GM23338 (cell line): ENCODE data around the gene DAAM2. TPM values are rescaled to one million over a fixed set of nuclear protein-coding genes. Genes with fewer than 3 reads are reported as not detected.

ENCODE experiments used
- ATAC-seq: fragments of 200-7000 bp; cut with Tn5 transposase; 3 replicates; pipeline ENCODE4 v1.9.1; 2020
- DNase-seq: peaks from one replicate; pipeline ENCODE4 v3.0.0-alpha.2; 2015; ENCODE audit warnings: low spot score
- H2AFZ ChIP-seq: fragments of 200-600 bp; sonication (generic); 2 replicates; pipeline ENCODE4 v1.8.0; 2016; ENCODE audit warnings: antibody characterized with exemption, mild to moderate bottlenecking, moderate library complexity
- H3F3A ChIP-seq: fragments of 200-600 bp; sonication (generic); replicated peaks from 2 replicates; pipeline ENCODE4 v1.8.0; 2017; ENCODE audit warnings: antibody characterized with exemption, mixed run types, low read depth
- H3K27ac ChIP-seq: fragments of 200-600 bp; sonication (generic); 2 replicates; pipeline ENCODE4 v1.6.1; 2016; ENCODE audit warnings: low read depth
- H3K27me3 ChIP-seq: fragments of 200-600 bp; sonication (generic); 2 replicates; pipeline ENCODE4 v1.8.0; 2016; ENCODE audit warnings: mild to moderate bottlenecking, mixed run types, moderate library complexity; ENCODE audit not compliant: insufficient read depth
- H3K36me3 ChIP-seq: fragments of 200-600 bp; sonication (generic); 2 replicates; pipeline ENCODE4 v1.8.0; 2016; ENCODE audit warnings: mild to moderate bottlenecking; ENCODE audit not compliant: insufficient read depth
- H3K4me1 ChIP-seq: fragments of 200-600 bp; sonication (generic); 2 replicates; pipeline ENCODE4 v1.8.0; 2016; ENCODE audit warnings: mild to moderate bottlenecking, moderate library complexity; ENCODE audit not compliant: insufficient read depth
- H3K4me2 ChIP-seq: fragments of 200-600 bp; sonication (generic); 2 replicates; pipeline ENCODE4 v1.7.1; 2017; ENCODE audit warnings: mixed run types
- H3K4me3 ChIP-seq: fragments of 200-600 bp; sonication (generic); 2 replicates; pipeline ENCODE4 v1.6.1; 2016; ENCODE audit warnings: mixed run types
- H3K79me2 ChIP-seq: fragments of 200-600 bp; sonication (generic); replicated peaks from 2 replicates; pipeline ENCODE4 v1.8.0; 2017; ENCODE audit warnings: mild to moderate bottlenecking; ENCODE audit not compliant: insufficient read depth
- H3K9me2 ChIP-seq: fragments of 200-600 bp; sonication (generic); 2 replicates; pipeline ENCODE4 v1.8.0; 2017; ENCODE audit not compliant: insufficient read depth
- H4K20me1 ChIP-seq: fragments of 200-600 bp; sonication (generic); replicated peaks from 2 replicates; pipeline ENCODE4 v1.8.0; 2017; ENCODE audit warnings: mild to moderate bottlenecking; ENCODE audit not compliant: insufficient read depth
- H3K27ac Mint-ChIP-seq: 2 replicates; pipeline ENCODE4 v1.8.0; 2020; ENCODE audit warnings: inconsistent platforms, mild to moderate bottlenecking, moderate library complexity, mixed read lengths
- H3K27me3 Mint-ChIP-seq: 3 replicates; pipeline ENCODE4 v1.8.0; 2022; ENCODE audit warnings: low read depth, mild to moderate bottlenecking, moderate library complexity, mixed read lengths, inconsistent platforms; ENCODE audit not compliant: insufficient read depth, poor library complexity
- H3K36me3 Mint-ChIP-seq: 3 replicates; pipeline ENCODE4 v1.8.0; 2021; ENCODE audit warnings: low read depth, mild to moderate bottlenecking, inconsistent platforms, moderate library complexity, mixed read lengths
- H3K4me1 Mint-ChIP-seq: 3 replicates; pipeline ENCODE4 v1.8.0; 2020; ENCODE audit warnings: mild to moderate bottlenecking, inconsistent platforms, mixed read lengths
- H3K4me3 Mint-ChIP-seq: 3 replicates; pipeline ENCODE4 v1.8.0; 2021; ENCODE audit warnings: moderate library complexity, mild to moderate bottlenecking, inconsistent platforms, mixed read lengths
- H3K9me3 Mint-ChIP-seq: 3 replicates; pipeline ENCODE4 v1.8.0; 2020; ENCODE audit warnings: moderate library complexity, mild to moderate bottlenecking, inconsistent platforms, mixed read lengths
- CREB1 ChIP-seq: fragments of 250-450 bp; sonication (Bioruptor Pico); IDR thresholded peaks from 2 replicates; pipeline ENCODE4 v1.5.0; 2020; ENCODE audit warnings: low read depth, mild to moderate bottlenecking, moderate library complexity
- CTCF ChIP-seq, 2 experiments: fragments of 200-600 bp in 1 of 2; sonication (generic) in 1 of 2; conservative IDR thresholded peaks; 2 replicates each; pipeline versions ENCODE4 v1.5.1 to v1.6.1; 2016 to 2017; ENCODE audit warnings: antibody characterized with exemption in 2 of 2, low read depth in 2 of 2, mild to moderate bottlenecking in 2 of 2, moderate library complexity in 1 of 2
- EZH2phosphoT487 ChIP-seq: fragments of 200-600 bp; sonication (generic); IDR thresholded peaks from one replicate; pipeline ENCODE4 v1.8.1; 2018; ENCODE audit warnings: antibody characterized with exemption; ENCODE audit not compliant: unreplicated experiment
- JUNB ChIP-seq: IDR thresholded peaks from one replicate; pipeline ENCODE4 v1.6.1; 2016; ENCODE audit warnings: antibody characterized with exemption; ENCODE audit not compliant: unreplicated experiment
- NANOG ChIP-seq: IDR thresholded peaks from 2 replicates; pipeline ENCODE4 v1.6.1; 2016; ENCODE audit warnings: antibody characterized with exemption, borderline replicate concordance
- STAT1 ChIP-seq: IDR thresholded peaks from one replicate; pipeline ENCODE4 v1.6.1; 2016; ENCODE audit warnings: antibody characterized with exemption; ENCODE audit not compliant: unreplicated experiment
- ZNF114 ChIP-seq: fragments of 250-450 bp; sonication (Bioruptor Pico); IDR thresholded peaks from 2 replicates; pipeline ENCODE4 v1.5.0; 2020; ENCODE audit warnings: mild to moderate bottlenecking, moderate library complexity
- ZNF462 ChIP-seq: fragments of 250-450 bp; sonication (Bioruptor Pico); IDR thresholded peaks from 2 replicates; pipeline ENCODE4 v1.5.0; 2020; ENCODE audit warnings: mild to moderate bottlenecking, moderate library complexity
- polyA plus RNA-seq: library from polyadenylated mRNA; unstranded; fragments of >200 nt; fragmentation: Nextera tagmentation; extraction: Ambion mirVana; gene quantifications from 2 replicates; pipeline ENCODE4 v1.2.1, GENCODE V29; 2016
- total RNA-seq: library from RNA; depleted of rRNA; stranded (reverse); fragments of >200 nt; shearing (Covaris generic); gene quantifications from 2 replicates; pipeline ENCODE4 v1.2.3, GENCODE V29; 2014

The DAAM2 gene
- total and polyA plus RNA-seq, 2 experiments from 2014 or later, result 1.4 to 4.9 TPM

- Mint-ChIP-seq H3K4me1 (peaks cover 5% of the 10 kb centered on the region; the same call in 2 of the 3 replicates), H3K27me3 (no peaks in the 10 kb centered on the region), H3K27ac (no peak overlapping the region), H3K36me3 (peaks cover 31% of the 10 kb centered on the region), H3K4me3 (no peak overlapping the region), H3K9me3 (no peaks in the 10 kb centered on the region; the same call in 2 of the 3 replicates)
- Histone ChIP-seq H3F3A (no peaks in the 10 kb centered on the region), H3K4me3 (no peak overlapping the region), H3K4me2 (no peak overlapping the region), H3K4me1 (no peaks in the 10 kb centered on the region), H4K20me1 (no peaks in the 10 kb centered on the region), H3K27ac (no peak overlapping the region), H2AFZ (no peak overlapping the region), H3K36me3 (peaks cover 6% of the 10 kb centered on the region; the same call in 1 of the 2 replicates), H3K79me2 (peaks cover 5% of the 10 kb centered on the region; the same call in 1 of the 2 replicates), H3K9me2 (no peaks in the 10 kb centered on the region), H3K27me3 (no peaks in the 10 kb centered on the region)
- no peak for TF ChIP-seq STAT1
- no peak for TF ChIP-seq CTCF (conservative IDR thresholded peaks at IDR 0.05; ENCODE audit: low read depth in 2 of 2)
- TF ChIP-seq EZH2phosphoT487, result no peak
- no peak for TF ChIP-seq ZNF114 (CRISPR knock-in tag)
- no peak for TF ChIP-seq CREB1 (CRISPR knock-in tag)
- TF ChIP-seq NANOG, result no peak
- TF ChIP-seq JUNB, result no peak
- TF ChIP-seq ZNF462, result no peak
- DNase-seq (no peak), ATAC-seq (no peak)
Observed at GRCh38 chr6:39918831-39919230, 126.7 kb downstream of the DAAM2 start.
